T-helper 22 cell (primary cell): ENCODE measurements around the gene CAMK2A.
"Not testable (repeated sequence)": the region's sequence is repeated elsewhere in the genome, so short reads cannot be mapped to it uniquely, and the experiment has no call there.

ENCODE experiments used
- DNase-seq: peaks from one replicate; pipeline ENCODE4 v3.0.0-alpha.2; 2020; ENCODE audit warnings: low read depth

The CAMK2A gene

DNA sequence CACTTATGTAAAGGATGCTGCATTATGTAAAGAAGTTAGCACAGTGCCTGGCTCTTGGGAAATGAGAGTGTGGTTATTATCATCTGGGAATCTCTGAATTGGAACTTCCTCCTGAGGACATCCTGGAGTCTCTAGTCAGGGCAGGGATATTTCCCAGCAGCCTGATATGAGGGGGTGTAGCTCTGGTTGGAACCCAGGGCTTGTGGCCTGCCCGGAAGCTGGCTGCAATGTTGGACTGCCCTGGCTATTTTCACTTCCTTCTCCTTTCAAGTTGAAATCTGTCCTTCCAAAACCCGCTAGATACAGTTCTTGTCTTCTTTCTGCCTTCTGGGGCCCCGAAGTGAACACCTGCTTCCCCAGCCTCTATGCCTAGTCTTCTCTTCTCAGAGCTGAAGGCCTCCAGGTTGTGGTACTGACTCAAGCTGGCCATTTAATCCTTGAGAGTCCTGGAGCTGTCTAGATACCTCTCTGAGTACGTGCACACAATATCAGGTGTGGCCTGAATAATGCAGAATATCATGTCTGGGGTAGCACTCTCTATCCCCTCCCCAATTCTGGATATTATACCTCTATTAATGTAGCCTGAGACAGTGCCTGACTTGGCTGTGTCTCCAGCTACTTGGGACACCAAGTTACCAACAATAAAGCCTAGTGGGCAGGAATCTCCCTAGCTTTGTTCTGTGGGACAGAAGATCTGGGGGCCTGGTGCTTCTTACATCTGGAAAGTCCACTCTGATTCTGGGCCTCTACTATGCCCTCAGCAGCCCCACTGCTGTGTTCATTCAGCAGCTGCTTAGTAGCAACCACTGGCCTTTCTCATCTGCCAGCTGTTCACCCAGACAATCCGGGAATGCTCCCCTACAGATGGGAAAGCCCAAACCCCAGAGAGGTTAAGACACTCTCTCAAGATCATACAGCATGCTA is 54.7 kb downstream of the CAMK2A start:
- no peak for DNase-seq

- not testable (repeated sequence) for DNase-seq
Measured at GRCh38 chr5:150233706-150234105, 55.9 kb downstream of the CAMK2A start.

GRCh38 chr5:150230842-150231241 is 58.7 kb downstream of the CAMK2A start:
- no peak for DNase-seq

GRCh38 chr5:150229571-150229970 is 60.0 kb downstream of the CAMK2A start:
- no peak for DNase-seq

GRCh38 chr5:150227606-150228273 is 61.8 kb downstream of the CAMK2A start:
- no peak for DNase-seq

GRCh38 chr5:150227036-150227435 is 62.5 kb downstream of the CAMK2A start:
- no peak for DNase-seq

DNA sequence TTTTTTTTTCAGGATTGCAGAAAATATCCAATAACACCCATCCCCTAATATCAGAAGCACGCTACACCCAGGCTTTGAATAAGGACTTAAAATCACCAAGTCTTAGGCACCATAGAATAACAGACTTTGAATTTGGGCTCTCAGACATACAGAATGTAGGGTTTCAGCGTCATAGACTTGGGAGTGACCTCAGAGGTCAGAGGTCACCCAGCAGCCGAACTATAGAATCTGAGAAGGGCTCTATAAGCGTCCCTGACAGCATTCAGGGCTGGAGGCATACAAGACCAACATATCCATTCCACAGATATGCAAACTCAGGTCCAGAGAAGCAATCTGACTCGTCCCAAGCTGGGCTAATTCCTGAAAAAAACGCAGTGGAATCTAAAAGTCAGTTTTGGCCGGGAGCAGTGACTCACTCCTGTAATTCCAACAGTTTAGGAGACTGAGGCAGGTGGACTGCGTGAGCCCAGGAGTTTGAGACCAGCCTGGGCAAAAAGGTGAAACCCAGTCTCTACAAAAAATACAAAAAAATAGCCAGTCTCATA is 65.0 kb downstream of the CAMK2A start:
- DNase-seq, result no peak

GRCh38 chr5:150223474-150223873 is 66.1 kb downstream of the CAMK2A start:
- no peak for DNase-seq

- DNase-seq, result no peak
Measured at GRCh38 chr5:150222906-150223305, 66.7 kb downstream of the CAMK2A start.

DNA sequence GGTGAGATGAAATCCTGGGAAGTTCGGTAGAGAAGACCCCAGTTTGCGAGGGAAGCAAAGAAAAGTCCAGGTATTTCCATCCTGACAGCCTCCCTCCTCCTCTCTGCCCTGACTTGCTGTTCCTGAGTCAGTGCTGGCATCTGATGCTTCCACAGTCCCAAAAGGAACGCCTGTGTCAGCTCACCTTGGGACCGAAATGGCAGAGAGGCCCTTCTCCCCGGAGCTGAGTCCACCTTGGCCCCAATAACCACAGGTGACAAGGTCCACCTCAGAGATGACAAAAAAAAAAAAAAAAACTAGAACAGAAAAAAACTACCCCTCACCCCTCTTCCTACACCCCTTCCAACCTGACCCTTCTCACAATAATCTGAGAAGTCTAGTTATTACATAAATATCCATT is 68.1 kb downstream of the CAMK2A start:
- DNase-seq, result no peak

- DNase-seq, result no peak
Measured at GRCh38 chr5:150219861-150220260, 69.7 kb downstream of the CAMK2A start.

DNA sequence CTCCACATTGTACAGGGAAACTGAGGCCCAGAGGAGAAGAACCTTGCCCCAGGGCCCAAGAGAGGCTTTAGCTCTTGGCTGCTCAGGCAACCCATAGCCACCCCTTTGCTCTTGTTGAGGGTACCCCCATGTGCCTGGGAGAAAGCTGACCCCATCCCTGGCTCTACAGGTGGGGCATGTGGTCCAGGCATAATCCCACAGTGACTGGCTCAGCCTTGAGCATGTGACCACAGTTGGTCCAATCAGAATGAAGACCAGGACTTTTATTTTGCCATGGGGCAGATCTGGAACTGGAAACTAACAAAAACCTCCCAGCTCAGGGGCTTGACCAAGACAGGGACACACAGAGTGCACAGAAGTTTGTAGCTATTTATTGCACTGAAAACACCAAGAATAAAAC is 70.4 kb downstream of the CAMK2A start:
- DNase-seq, result no peak

GRCh38 chr5:150218693-150219035 is 70.9 kb downstream of the CAMK2A start:
- DNase-seq, result no peak

DNA sequence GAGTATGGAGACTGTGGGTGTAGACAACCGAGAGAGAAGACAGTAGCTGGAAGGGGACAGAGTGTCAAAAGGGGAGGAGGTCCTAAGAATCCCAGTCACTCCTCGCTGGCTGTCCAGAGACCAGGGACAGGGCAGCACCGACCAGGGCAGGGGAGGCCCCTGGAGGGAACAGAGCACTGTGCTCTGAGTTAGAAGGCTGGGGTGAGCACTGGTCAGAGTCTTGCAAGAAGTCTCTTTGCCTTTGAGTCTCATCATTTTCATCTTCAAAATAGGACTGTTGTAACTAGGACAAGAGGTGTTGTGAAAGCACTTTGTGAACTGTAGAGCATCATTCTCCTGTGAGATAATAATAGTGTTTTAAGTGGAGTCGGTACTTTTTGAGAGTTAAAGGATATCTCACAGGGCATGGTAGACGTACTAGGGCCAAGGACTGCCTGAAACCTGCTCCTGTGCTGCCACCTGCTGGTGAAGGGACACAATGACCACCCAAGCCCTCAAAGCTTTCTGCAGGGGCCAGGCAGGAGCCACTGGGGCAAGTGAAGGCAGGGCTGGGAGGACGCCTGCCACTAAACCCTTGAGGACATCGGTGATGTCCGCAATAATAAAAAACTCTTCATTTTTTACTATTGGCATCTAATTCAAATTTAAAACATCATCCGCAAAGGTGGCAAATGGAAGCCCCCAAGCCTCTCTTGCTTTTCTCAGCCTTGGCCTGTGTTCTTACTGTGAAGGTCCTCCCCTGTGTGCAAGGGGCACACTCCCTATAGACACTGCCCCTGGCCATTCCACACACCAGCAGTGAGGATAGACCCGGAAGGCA is 71.5 kb downstream of the CAMK2A start:
- DNase-seq, result peak; percentile 44

- no peak for DNase-seq
Measured at GRCh38 chr5:150217038-150217437, 72.5 kb downstream of the CAMK2A start.

DNA sequence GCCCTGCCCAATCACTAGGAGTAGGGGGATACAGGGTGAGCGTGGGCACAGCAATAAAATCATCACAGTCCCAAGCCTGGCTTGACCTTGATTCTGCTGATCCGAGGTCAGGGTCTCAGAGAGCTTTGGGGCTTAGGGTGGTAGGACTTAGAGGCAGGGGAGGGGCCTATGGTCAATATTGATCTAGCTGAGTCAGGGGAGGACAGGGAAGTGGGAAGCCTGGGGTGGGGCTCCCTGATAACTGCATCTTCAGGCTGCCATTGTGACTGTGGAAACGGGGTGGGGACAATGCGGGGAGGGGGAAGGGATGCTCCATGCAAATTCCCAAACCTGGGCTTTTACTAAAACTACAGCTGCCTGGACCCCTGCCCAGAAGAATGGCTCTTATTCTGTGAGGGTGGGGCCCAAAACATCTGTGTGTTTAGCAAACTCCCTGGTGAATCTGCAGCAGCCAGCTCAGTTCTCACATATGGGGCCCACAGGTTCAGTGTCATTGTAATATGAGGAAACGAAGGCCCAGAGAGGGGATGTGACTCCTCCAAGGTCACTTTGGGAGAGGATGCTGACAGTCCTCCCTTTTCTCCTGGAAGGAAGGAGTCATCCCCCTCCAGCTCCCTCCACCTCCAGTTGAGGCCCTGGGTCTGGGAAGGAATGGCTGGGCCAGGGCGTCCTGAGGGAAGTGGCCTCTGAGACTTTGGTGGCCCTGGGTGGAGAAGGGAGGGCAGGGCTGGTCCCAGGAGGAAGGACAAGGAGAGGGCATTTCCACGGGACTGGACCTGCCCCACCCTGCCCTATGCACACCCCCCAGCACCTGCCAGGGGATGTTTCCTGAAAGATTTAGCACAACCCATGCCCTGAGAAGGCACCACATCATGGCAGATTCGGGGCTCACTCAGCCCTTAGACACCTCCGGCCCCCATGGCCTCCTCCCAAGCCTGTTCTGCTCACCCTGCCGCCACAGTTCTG is 73.3 kb downstream of the CAMK2A start:
- no peak for DNase-seq

- DNase-seq, result no peak
Measured at GRCh38 chr5:150214289-150214688, 75.3 kb downstream of the CAMK2A start.

DNA sequence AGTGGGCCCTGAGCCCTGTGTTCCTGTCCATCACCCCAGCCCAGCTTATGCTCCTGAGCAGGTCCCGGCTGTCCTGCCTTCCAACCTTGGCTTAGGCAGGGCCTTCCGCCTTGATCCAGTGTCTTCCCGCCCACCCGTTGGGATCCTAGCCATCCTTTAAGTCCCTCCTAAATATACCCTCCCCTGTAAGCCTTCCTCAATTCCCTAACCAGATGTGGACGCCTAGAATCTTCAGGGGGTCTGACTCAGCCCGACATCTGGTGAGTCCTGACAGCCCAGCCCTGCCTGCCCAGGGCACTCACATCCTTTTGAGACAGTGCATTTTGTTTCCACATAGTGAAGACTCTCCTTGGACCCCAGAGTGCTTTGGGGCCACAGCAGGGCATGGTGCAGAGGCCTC is 76.0 kb downstream of the CAMK2A start:
- DNase-seq, result no peak

GRCh38 chr5:150211156-150212030 is 78.2 kb downstream of the CAMK2A start:
- DNase-seq, result no peak

GRCh38 chr5:150210644-150211043 is 78.9 kb downstream of the CAMK2A start:
- DNase-seq, result no peak
